Activated naive CD4-positive, alpha-beta T cell treated with anti-CD3 and anti-CD28 coated beads for 36 hours (primary cell): ENCODE measurements around the gene TMEM87B. TPM values are rescaled to one million over a fixed set of nuclear protein-coding genes. Genes with fewer than 3 reads are reported as not detected.

Source experiments
- CTCF ChIA-PET: fragments of 350-600 bp; sonication (Branson Sonifier 250); formaldehyde crosslinking; loops from one replicate; lab custom pipeline; 2021; ENCODE audit warnings: antibody characterized with exemption; lab: Charles Lee
- DNase-seq: peaks from one replicate; pipeline ENCODE4 v3.0.0-alpha.2; 2020
- H3K27ac Mint-ChIP-seq: one replicate; pipeline ENCODE4 v1.8.0; 2021; ENCODE audit warnings: mild to moderate bottlenecking, mixed read lengths
- H3K27me3 Mint-ChIP-seq: one replicate; pipeline ENCODE4 v1.8.0; 2021; ENCODE audit warnings: low read depth, mixed read lengths
- H3K36me3 Mint-ChIP-seq: one replicate; pipeline ENCODE4 v1.8.0; 2021; ENCODE audit warnings: low read depth, mixed read lengths
- H3K4me1 Mint-ChIP-seq: one replicate; pipeline ENCODE4 v1.8.0; 2021; ENCODE audit warnings: low read depth, mixed read lengths
- H3K4me3 Mint-ChIP-seq: one replicate; pipeline ENCODE4 v1.8.0; 2021; ENCODE audit warnings: mild to moderate bottlenecking, moderate library complexity, mixed read lengths
- H3K9me3 Mint-ChIP-seq: one replicate; pipeline ENCODE4 v1.8.0; 2021; ENCODE audit warnings: mixed read lengths
- intact Hi-C: fragments of 100-400 bp; cut with micrococcal nuclease; formaldehyde crosslinking; loops from one replicate; pipeline ENCODE4 v1.15.1; 2023
- total RNA-seq, 2 experiments: library from RNA; stranded (reverse); gene quantifications; one replicate each; pipeline ENCODE4 v1.2.3, GENCODE V29; 2021

Gene TMEM87B
- total RNA-seq, 2 experiments from 2014 or later = 10.5 to 12.0 TPM

DNA sequence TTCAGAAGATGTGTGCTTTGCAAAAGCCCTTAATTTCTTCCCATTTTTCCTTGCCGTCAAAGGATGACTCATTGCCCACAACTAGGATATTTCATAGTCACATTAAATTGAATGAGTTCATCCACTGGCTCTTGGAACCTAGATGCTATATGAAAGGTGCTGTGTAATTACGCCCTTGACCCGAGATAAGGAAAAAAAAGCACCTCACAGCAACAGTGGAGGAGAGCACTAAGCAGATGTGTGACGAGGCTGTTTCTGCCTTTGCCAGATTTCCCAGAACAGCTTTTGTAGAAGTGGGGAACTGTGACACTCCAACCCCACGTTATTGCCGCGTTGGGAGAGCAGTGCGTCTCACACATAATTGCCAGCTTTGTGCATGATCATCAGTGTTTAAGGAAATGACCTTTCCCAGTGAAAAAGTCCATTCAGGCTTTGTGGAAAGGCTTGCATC, 33.3 kb upstream of the TMEM87B start:
- CTCF ChIA-PET = no interaction called here
- DNase-seq = no peak
- Mint-ChIP-seq H3K27ac (no peak overlapping the region), H3K4me3 (no peak overlapping the region), H3K36me3 (no peaks in the 10 kb centered on the region), H3K4me1 (no peaks in the 10 kb centered on the region), H3K27me3 (peaks cover 12% of the 10 kb centered on the region), H3K9me3 (no peaks in the 10 kb centered on the region)
- intact Hi-C loops = no loop called here

DNA sequence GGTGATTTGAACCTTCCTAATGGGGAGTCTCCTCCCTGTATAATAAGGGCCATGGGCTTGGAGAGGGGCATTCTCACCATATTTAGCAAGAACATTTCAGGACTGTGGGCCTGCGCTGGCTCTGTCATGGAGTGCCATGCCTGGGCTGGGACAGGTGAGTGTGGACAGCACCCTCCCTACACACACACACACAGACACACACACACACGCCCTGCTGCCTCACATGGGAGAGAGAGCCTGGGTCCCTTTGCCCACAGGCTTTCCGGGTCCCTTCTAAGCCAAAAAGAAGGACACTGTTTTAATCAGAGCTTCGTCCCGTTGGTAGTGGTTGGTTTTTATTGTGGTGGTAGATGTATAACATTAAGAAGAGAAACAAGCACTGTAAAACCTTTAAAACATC, 31.4 kb upstream of the TMEM87B start:
- intact Hi-C loops = no loop called here
- Mint-ChIP-seq H3K4me3 (no peak overlapping the region), H3K27me3 (peaks cover 6% of the 10 kb centered on the region), H3K27ac (no peak overlapping the region), H3K4me1 (no peaks in the 10 kb centered on the region), H3K36me3 (no peaks in the 10 kb centered on the region), H3K9me3 (no peaks in the 10 kb centered on the region)
- CTCF ChIA-PET = no interaction called here
- DNase-seq = no peak

GRCh38 chr2:112024231-112024630, 30.8 kb upstream of the TMEM87B start:
- intact Hi-C loops = no loop called here

GRCh38 chr2:112024896-112025491, 30.1 kb upstream of the TMEM87B start:
- no peaks in the 10 kb centered on the region for H3K4me1 Mint-ChIP-seq
- H3K27ac Mint-ChIP-seq = no peak overlapping the region
- H3K4me3 Mint-ChIP-seq = no peak overlapping the region
- peaks cover 7% of the 10 kb centered on the region for H3K27me3 Mint-ChIP-seq
- CTCF ChIA-PET = no interaction called here
- H3K9me3 Mint-ChIP-seq = no peaks in the 10 kb centered on the region
- intact Hi-C loops = no loop called here
- DNase-seq = no peak
- H3K36me3 Mint-ChIP-seq = no peaks in the 10 kb centered on the region

More at GRCh38 chr2:112024231-112024630, 30.8 kb upstream of the TMEM87B start:
- Mint-ChIP-seq H3K4me3 (no peak overlapping the region), H3K27me3 (peaks cover 6% of the 10 kb centered on the region), H3K27ac (no peak overlapping the region), H3K36me3 (no peaks in the 10 kb centered on the region), H3K9me3 (no peaks in the 10 kb centered on the region), H3K4me1 (no peaks in the 10 kb centered on the region)
- CTCF ChIA-PET = no interaction called here
- DNase-seq = no peak

DNA sequence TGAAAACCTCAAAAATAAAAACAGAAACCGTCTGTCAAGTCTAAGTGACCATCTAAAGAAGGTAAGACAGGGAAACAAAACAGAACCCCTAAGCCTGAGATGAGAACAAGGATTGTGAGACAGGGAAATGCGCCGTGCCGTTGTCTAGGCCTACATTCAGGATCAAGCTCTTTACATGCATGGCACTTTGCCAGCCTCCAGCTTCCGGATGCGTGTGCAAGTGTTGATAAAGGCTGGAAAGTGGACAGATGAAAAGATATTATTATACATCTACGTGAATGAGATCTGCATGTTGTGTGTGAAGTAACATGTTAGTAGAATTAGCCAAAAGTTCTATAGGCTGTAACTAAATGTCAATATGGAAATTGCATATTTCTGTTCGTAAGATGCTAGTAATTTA, 28.6 kb upstream of the TMEM87B start:
- Mint-ChIP-seq H3K27me3 (peaks cover 3% of the 10 kb centered on the region), H3K4me3 (no peak overlapping the region), H3K4me1 (no peaks in the 10 kb centered on the region), H3K36me3 (no peaks in the 10 kb centered on the region), H3K27ac (no peak overlapping the region), H3K9me3 (no peaks in the 10 kb centered on the region)
- CTCF ChIA-PET = no interaction called here
- DNase-seq = no peak
- intact Hi-C loops = no loop called here

DNA sequence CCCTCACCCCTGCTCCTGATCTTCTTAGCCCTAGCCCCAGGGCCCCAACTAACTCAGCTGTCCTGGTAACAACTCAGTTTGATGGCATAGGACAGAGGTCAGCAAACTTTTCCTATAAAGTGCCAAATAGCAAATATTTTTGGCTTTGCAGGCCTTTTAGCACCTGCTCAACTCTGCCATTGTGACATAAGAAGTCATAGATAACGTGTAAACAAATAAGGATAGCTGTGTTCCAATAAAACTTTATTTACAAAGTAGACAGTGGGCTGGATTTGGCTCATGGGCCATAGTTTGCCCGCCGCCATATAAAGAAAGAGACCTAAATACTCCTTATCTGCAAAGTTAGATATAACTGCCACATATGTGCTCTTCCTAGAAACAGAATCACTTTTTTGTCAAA, 27.3 kb upstream of the TMEM87B start:
- Mint-ChIP-seq H3K4me3 (no peak overlapping the region), H3K27ac (no peak overlapping the region), H3K4me1 (peaks cover 6% of the 10 kb centered on the region), H3K27me3 (peaks cover 5% of the 10 kb centered on the region), H3K9me3 (no peaks in the 10 kb centered on the region), H3K36me3 (no peaks in the 10 kb centered on the region)
- intact Hi-C loops = no loop called here
- CTCF ChIA-PET = no interaction called here
- no peak for DNase-seq

- no peaks in the 10 kb centered on the region for H3K9me3 Mint-ChIP-seq
- no peak for DNase-seq
- CTCF ChIA-PET = no interaction called here
- H3K4me1 Mint-ChIP-seq = peaks cover 6% of the 10 kb centered on the region
- no peak overlapping the region for H3K4me3 Mint-ChIP-seq
- H3K27me3 Mint-ChIP-seq = peaks cover 5% of the 10 kb centered on the region
- intact Hi-C loops = no loop called here
- no peak overlapping the region for H3K27ac Mint-ChIP-seq
- no peaks in the 10 kb centered on the region for H3K36me3 Mint-ChIP-seq
Measured at GRCh38 chr2:112029164-112029563, 25.9 kb upstream of the TMEM87B start.

DNA sequence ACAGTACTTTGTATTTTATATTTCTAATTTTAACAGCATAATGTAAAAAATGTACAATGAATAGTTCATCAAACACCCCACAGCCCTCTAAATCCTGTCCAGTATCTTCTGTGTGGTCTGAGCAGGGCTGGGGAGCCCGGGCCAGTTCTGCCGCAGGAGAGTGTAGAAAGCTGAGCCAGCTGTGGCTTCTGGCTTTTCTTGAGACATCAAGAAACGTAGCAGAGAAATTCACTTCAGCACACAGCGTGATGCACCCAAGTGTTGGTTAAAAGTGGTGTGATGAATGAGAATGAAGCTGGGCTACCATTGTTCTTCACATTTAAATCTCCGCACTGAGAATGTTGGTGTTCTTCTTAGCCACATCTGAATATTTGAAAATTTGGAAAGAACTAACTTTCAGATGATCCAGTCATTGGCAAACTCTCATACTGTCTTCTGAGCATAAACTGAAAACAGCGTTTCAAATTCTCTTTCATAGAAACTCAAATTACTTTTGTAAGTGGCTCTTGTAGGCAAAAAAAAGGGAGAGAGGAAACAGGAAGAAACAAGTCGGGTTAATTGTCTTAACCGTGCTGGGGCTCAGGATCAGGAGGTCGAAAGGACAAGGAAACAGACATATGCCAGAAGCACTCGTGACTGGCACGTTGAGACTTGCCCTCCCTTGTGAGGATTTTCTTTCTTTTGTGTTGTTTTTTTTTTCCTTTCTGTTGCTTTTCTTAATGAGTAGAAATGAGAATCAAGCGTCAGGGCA, 23.4 kb upstream of the TMEM87B start:
- Mint-ChIP-seq H3K4me1 (peaks cover 6% of the 10 kb centered on the region), H3K27ac (no peak overlapping the region), H3K4me3 (no peak overlapping the region), H3K36me3 (no peaks in the 10 kb centered on the region), H3K9me3 (peaks cover 2% of the 10 kb centered on the region), H3K27me3 (peaks cover 5% of the 10 kb centered on the region)
- CTCF ChIA-PET = interaction anchor here (0.6 kb wide), 2 partner anchors 16 to 1255 kb away, joined by 3 to 4 read pairs; no protein-coding TSS in a partner anchor
- intact Hi-C loops = no loop called here
- no peak for DNase-seq

DNA sequence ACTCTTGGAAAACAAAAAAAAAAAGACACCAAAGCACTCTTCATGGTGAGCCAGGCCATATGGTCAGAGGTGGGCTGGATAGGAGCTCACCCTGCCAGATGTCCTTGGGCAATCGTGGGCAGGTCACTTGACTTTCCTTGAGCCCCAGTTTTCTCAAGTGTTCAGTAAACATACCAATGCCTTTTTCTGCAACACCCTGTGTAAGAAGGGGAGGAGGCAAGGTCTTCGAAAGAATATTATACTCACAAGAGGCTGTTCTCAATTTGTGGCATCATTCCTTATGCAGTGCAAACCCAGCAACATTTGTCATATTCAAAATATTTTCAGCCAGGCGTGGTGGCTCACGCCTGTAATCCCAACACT, 22.9 kb upstream of the TMEM87B start:
- DNase-seq = no peak
- H3K4me3 Mint-ChIP-seq = no peak overlapping the region
- H3K27ac Mint-ChIP-seq = no peak overlapping the region
- H3K9me3 Mint-ChIP-seq = peaks cover 2% of the 10 kb centered on the region
- intact Hi-C loops = no loop called here
- peaks cover 5% of the 10 kb centered on the region for H3K27me3 Mint-ChIP-seq
- H3K36me3 Mint-ChIP-seq = no peaks in the 10 kb centered on the region
- CTCF ChIA-PET = no interaction called here
- H3K4me1 Mint-ChIP-seq = peaks cover 6% of the 10 kb centered on the region

DNA sequence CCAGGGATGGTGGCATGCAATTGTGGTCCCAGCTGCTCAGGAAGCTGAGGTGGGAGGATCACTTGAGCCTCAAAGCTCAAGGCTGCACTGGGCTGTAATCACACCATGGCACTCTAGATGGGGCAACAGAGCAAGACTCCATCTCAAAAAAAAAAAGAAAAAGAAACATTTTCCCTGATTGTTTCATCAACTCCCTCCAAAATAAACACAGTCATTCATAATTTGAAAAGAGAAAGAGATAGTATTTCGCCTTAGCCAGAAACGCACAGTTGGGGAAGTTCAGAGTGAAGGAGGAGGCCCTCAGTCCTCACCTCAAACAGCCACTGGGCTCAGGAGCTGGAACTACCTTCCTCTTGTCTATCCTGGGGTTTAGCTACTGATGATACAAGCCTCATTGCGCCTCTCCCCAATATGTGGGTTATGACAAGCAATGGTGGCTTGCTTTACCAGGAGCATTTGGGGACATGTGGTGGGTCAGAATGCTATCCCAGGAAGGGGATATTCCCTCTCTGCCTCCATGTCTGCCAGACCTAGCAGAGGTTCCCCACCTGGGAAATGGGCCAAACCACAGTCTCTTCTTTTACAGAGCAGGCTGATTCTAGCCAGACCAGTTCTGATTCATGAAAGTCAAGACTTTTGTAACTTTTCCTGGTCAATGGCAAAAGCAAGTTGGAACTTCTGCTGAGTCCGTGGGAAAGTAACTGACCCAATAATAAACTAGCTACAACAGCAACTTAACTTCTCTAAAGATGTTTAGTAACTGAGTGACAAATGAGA, 22.2 kb upstream of the TMEM87B start:
- no peak overlapping the region for H3K4me3 Mint-ChIP-seq
- CTCF ChIA-PET = interaction anchor here (0.6 kb wide), 1 partner anchor 227 kb away, joined by 7 read pairs; no protein-coding TSS in a partner anchor
- no peak overlapping the region for H3K27ac Mint-ChIP-seq
- no peaks in the 10 kb centered on the region for H3K36me3 Mint-ChIP-seq
- DNase-seq = no peak
- peaks cover 6% of the 10 kb centered on the region for H3K4me1 Mint-ChIP-seq
- intact Hi-C loops = no loop called here
- peaks cover 2% of the 10 kb centered on the region for H3K9me3 Mint-ChIP-seq
- H3K27me3 Mint-ChIP-seq = peaks cover 5% of the 10 kb centered on the region

DNA sequence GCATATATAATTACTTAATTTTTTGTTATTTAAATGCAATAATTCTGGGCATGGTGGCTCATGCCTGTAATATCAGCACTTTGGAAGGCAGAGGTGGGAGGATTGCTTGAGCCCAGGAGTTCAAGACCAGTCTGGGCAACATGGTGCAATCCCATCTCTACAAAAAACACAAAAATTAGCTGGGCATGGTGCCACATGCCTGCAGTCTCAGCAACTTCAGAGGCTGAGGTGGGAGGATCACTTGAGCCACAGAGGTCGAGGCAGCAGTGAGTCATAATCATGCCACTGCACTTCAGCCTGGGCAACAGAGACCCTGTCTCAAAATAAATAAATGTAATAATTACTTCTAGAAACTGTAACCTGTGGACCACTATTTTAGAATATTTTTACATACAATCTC, 21.5 kb upstream of the TMEM87B start:
- Mint-ChIP-seq H3K27me3 (peaks cover 5% of the 10 kb centered on the region), H3K36me3 (no peaks in the 10 kb centered on the region), H3K27ac (no peak overlapping the region), H3K9me3 (peaks cover 2% of the 10 kb centered on the region), H3K4me3 (no peak overlapping the region), H3K4me1 (peaks cover 6% of the 10 kb centered on the region)
- intact Hi-C loops = no loop called here
- CTCF ChIA-PET = no interaction called here
- no peak for DNase-seq

GRCh38 chr2:112034924-112035323, 20.1 kb upstream of the TMEM87B start:
- CTCF ChIA-PET = no interaction called here
- Mint-ChIP-seq H3K27me3 (peaks cover 4% of the 10 kb centered on the region), H3K9me3 (peaks cover 8% of the 10 kb centered on the region), H3K27ac (no peak overlapping the region), H3K36me3 (no peaks in the 10 kb centered on the region), H3K4me3 (no peak overlapping the region), H3K4me1 (peaks cover 6% of the 10 kb centered on the region)
- DNase-seq = no peak
- intact Hi-C loops = loop anchor here (1.0 kb wide), 1 partner anchor 7 kb away; no protein-coding TSS in a partner anchor
